GM19455 (cell line): ENCODE results near the gene DHCR24.

Experiments
- ATAC-seq: cut with Tn5 transposase; IDR thresholded peaks from one replicate; pipeline ENCODE4 v1.9.1; 2021; ENCODE audit not compliant: unreplicated experiment

DHCR24 gene

DNA sequence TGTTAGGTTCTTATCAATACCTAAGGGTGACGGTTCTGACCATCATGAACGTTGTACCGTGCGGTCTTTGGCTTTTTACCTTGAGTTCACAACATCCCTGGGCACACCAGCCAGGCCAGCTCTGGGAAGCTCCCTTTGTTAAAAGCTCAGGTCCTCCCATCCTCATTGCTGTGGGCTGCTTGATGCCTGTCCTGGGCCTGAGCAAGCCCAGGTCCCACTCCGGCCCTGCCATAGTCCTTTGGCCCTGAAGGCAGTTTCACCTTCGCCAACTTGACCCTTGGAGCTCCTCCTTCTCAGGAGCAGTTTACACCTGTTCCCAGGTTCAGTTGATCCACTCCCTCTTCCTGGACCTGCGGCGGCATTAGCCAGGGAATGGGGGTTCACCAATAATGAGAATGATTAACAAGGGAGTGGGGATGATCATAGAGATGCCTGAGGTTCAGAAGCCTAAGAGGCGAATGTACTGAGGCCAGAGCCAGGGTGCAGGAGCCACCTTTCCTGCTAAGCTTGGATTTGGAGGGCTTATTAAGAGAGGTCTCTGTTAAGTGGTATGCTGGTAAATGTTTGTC is 40.2 kb downstream of the DHCR24 start:
- no peak for ATAC-seq

DNA sequence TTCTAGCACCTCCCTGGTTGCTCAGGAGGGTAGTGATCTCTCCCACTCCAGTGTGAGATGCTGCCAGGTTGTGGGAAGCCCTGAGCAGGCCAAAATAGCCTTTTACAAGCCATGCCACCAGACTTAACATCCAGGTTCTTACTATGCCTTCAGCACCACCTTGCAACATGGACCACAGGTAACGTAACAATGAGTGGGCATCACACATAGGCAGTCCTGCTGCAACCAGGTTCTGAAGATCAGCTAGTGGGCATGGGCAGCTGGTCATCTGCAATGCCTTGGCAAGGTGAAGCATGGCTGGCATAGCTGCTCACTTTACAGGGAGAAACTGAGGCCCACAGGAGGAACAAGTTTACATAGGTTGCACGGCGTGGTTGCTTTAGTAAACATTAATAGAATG is 40.7 kb downstream of the DHCR24 start:
- no peak for ATAC-seq

DNA sequence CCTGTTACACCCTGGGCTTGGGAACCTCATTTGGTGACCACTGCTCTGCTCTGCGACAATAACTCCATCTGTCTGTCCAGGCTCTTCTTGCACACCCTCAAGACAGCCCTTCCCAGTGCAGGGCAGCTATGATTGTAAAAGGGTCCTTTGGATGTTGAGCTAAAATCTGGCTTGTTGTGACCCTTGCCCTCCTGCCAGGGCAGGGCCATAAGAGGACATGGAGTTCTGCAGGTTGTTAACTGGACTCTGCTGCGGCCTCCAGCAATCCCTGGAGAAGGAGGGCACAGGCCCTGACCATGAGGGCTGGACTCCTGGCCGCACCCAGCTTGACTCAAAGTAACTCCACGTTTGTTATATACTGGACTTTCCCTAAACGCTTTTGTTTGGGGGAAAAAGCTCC is 41.2 kb downstream of the DHCR24 start:
- ATAC-seq = no peak

- ATAC-seq = no peak
These were observed 42.4 kb downstream of the DHCR24 start for GRCh38 chr1:54844564-54844963.

GRCh38 chr1:54843449-54843848 is 43.5 kb downstream of the DHCR24 start:
- no peak for ATAC-seq

DNA sequence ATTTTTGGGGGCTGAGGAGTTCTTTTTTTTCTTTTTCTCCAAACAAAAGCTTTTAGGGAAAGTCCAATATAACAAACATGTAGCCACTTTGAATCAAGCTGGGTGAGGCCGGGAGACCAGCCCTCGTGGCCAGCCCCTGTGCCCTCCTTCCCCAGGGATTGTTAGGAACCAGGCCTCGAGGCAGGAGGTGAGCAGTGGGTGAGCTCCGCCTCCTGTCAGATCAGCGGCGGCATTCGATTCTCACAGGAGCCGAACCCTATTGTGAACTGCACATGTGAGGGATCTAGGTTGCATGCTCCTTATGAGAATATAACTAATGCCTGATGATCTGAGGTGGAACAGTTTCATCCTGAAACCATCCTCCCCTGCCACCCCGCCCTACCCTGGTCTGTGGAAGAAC is 44.0 kb downstream of the DHCR24 start:
- ATAC-seq = no peak

- no peak for ATAC-seq
These were observed 44.6 kb downstream of the DHCR24 start for GRCh38 chr1:54842206-54842915.

DNA sequence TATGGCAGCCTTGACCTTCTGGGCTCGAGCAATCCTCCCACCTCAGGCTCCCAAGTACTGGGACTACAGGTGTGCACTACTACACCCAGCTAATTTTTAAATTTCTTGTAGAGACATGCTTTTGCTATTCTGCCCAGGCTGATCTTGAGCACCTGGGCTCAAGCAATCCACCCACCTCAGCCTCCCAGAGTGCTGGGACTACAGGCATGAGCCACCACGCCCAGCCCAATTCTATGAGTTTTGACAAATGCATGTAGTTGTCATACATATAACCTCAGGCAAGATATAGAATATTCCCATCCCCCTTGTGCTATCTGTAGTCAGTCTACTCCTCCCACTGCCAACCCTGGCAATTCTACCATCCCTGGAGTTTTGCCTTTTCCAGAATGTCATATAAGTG is 47.2 kb downstream of the DHCR24 start:
- ATAC-seq = no peak

GRCh38 chr1:54838565-54839180 is 48.3 kb downstream of the DHCR24 start:
- ATAC-seq = no peak

GRCh38 chr1:54837002-54837853 is 49.8 kb downstream of the DHCR24 start:
- ATAC-seq = no peak

DNA sequence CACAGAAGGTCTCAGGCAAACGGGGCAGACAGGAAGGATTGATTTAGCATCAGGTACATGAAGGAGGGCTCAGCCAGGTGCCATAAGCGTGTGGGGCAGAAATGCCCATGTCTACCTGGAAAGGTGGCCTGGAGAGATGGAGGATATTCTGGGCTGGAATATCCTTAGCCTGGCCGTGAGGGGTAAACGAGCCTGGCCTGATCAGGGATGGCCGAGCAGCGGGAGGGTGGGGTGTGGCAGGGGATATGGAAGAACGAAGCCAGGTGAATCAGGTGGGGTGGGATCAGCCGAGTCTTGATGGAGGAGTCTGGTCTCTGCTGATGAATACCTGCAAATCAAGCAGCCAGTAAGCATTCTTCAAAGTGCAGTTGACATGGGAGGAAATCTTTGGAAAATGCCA is 50.4 kb downstream of the DHCR24 start:
- ATAC-seq = no peak

DNA sequence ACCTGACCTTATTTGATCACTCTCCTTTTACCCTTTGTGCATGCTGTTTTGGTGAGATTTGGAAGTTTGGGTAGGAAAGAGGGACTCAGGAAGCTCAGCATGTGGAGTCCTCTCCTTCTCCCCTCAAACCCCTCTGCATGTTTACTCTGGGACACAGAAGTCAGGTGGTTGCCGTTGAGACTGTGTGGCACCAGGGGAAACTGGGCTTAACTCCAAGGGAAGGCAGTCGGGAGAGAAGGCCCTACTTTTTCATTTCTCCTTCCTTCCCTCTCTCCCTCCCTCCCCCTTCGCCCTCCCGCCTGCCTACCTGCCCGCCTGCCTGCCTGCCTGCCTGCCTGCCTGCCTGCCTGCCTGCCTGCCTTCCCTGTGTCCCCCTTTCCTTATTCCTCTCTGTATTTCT is 51.0 kb downstream of the DHCR24 start:
- ATAC-seq = no peak

DNA sequence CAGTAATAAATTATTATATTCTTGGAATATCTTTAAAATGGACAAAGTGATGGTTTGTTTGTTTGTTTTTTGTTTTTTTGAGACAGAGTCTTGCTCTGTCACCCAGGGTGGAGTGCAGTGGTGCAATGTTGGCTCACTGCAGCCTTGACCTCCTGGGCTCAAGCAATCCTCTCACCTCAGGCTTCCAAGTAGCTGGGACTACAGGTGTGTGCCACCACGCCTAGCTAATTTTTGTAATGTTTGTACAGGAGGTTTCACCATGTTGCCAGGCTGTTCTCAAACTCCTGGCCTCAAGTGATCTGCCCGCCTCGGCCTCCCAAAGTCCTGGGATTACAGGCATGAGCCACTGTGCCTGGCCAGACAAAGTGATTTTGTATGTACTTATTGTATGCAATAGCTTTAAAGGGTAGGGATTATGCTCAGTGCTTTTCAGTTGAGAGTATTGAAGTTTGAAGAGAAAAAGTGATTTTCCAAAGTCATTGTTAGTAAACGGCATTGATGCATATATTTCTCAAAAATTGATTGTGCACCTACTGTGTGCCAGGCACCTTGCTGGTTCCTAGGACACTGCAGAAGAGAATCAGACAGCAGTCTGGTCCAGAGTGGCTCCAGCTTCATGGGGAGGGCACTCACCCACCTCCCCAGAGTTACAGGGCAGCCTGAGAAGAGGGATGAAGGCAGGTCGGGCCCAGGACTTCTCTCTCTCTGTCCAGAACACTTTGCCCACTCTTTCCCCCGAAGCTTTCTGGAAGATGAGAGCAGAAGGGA is 51.7 kb downstream of the DHCR24 start:
- no peak for ATAC-seq

GRCh38 chr1:54834007-54834541 is 52.9 kb downstream of the DHCR24 start:
- ATAC-seq = no peak

- no peak for ATAC-seq
These were observed 53.9 kb downstream of the DHCR24 start for GRCh38 chr1:54833121-54833520.

GRCh38 chr1:54826226-54826816 is 60.7 kb downstream of the DHCR24 start:
- ATAC-seq = no peak

DNA sequence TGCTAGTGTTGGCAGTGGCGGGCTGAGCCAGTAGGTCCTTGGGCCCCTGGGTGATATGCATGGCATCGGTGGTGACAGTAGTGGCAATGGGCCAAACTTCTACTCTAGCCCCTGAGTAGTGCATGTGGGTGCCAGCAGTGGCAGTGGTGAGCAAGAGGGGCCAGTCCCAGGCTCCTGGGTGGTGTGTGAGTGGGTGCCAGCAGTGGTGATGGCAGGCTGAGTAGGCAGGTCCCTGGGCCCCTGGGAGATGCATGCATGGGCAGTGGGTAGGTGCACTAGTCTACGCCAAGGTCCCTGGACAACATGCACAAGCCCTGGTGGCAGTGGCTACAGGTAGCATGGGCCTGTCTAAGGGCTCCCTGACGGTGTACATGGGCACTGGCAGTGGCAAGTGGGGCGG is 61.3 kb downstream of the DHCR24 start:
- no peak for ATAC-seq

DNA sequence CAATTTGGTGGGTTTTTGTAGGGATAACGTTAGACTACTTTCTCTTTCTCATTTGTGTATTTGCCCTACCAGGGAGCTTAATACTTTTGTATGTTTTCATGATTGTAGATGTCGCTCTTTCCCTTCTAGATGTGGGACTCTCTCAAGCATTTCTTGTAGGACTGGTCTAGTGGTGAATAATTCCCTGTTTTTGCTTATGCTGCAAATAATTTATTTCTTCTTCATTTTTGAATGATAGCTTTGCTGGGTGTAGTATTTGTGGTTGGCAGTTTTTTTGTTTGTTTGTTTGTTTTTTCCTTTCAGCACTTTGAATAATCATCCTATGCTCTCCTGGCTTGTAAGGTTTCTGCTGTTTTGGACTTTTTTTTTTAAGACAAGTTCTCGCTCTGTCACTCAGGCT is 63.3 kb downstream of the DHCR24 start:
- no peak for ATAC-seq

DNA sequence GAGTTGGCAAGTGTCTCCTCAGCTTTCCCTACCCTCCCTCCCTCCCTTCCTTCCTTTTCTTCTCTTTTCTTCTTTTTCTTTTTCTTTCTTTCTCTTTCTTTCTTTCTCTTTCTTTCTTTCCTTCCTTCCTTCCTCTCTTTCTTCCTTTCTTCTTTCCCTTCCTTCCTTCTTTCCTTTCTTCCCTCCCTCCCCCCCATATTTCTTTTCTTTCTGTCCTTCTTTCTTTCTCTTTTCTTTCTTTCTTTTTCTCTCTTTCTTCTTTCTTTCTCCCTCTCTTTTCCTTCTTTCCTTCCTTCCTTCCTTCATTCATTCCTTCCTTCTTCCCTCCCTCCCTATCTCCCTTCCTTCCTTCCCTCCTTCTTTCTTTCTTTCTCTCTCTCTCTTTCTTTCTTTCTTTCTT is 67.3 kb downstream of the DHCR24 start:
- no peak for ATAC-seq

- ATAC-seq = no peak
These were observed 67.8 kb downstream of the DHCR24 start for GRCh38 chr1:54819195-54819536.
